GM18519 (cell line): ENCODE data around the gene ZNF213.

Experiments
- ATAC-seq: cut with Tn5 transposase; IDR thresholded peaks from one replicate; pipeline ENCODE4 v1.9.1; 2021; ENCODE audit warnings: mild to moderate bottlenecking, moderate library complexity; ENCODE audit not compliant: unreplicated experiment, low FRiP score

The ZNF213 gene

DNA sequence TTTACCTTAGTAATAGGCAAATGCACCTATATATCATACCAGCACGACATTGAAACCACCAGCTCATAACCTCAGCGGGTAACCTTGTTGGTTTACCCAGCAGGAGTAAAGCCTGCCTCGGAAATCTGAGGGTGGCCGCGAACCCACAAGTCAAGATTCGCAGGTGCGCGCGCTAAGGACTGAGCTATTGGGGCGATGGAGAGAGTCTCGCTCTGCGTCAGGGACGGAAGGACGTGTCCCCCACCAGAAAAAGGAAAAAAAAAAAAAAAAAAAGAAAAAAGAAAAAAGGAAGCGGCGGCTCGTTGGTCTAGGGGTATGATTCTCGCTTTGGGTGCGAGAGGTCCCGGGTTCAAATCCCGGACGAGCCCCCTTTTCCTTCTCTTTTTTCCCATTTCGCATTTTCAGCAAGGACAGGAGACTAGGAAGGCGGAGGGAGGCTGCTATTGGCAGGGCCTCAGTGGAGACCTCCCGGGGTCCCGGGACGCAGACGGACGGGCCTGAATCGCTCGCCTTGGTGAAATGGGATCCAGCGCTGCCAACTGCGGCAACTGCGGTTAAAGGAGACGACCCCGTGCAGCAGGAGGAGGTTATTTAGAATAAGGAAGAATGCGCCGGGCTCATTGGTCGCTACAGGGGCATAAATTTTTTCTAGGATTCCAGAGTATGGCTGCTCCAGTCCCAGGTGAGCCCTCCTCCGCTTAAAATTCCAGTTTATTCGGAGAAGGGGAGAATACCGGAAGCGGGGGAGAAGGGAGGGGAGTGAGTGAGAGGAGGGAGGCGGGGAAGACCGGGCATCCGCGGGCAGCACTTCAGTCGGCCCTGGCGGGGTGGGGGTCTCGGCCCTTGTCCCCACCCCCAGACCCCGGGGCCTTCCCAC, 53.2 kb downstream of the ZNF213 start, which contains the start of gene OR1F1:
TSS of gene OR1F1 (plus strand) at position 407 of the 877 bp plus-strand sequence.
- no peak for ATAC-seq

DNA sequence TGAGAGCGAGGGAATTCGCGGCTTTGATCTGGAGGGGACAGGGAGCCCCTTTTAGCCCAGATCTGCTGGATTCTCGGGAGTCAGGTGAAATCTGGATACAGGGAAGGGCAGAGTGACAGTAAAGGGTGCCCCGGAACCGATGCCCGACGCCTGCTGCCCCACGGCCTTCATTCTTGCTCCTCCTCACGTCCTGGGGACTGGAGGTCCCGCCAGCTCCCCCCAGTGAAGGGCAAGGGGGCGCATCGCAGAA, 53.8 kb downstream of the ZNF213 start:
- ATAC-seq: no peak

DNA sequence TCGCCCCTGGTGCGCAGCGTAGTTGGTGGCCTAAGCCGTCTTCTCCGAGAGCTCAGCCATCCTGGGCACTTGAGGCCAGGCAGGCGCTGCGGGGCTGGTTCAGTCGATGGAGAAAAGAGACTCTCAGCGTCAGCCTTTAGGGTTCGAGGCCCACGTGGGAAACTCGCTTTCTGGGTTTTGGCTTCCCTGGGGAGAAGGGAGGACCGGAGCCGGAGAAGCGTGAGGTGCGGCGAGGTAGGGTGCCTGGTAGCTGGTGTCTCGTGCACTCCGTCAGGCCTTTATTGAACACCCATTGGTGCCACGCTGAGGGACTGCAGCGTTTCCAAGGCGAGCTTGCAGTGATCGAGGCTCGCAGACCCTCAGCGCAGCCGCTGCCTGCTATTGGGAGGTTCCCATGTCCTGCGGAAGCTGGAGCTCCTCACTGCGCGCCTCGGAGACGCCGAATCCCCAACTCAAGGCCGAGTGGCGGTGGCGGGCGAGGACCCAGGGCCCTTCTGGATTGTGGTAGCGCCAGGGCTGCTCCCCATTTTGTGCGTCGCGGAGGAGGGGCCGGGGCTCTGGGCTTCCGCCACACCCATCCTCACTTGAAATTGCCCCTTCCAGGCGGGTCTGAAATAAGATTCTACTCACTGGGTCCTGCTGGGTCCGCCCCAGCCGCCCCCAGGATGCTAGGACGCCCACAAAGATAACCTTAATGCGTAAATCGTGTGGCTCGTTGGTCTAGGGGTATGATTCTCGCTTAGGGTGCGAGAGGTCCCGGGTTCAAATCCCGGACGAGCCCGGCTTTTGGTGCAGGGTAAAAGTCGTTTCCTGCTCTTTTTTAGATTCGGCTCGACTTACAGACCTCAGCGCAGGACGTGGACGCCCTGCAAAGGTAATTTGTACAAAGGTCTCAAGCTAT, 54.3 kb downstream of the ZNF213 start:
- ATAC-seq: no peak

DNA sequence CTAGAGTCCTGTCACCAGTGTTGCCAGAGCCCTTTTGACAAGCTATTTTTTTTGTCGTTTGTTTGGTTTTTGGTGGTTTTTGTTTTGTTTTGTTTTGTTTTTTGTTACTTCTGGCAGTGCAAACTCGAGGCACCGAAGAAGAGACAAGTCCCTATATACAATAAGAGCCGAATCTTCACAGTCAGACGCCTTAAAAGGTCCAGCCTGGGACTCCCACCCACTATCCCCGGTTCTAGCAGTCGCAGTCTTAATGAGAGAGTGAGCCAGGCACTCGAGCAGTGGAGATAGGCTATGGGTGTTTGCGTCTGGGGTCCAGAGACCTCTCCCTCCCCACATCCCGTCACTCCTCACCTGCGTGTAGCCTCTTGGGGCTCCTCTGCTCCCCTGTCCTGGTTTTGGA, 55.0 kb downstream of the ZNF213 start:
- ATAC-seq: no peak

DNA sequence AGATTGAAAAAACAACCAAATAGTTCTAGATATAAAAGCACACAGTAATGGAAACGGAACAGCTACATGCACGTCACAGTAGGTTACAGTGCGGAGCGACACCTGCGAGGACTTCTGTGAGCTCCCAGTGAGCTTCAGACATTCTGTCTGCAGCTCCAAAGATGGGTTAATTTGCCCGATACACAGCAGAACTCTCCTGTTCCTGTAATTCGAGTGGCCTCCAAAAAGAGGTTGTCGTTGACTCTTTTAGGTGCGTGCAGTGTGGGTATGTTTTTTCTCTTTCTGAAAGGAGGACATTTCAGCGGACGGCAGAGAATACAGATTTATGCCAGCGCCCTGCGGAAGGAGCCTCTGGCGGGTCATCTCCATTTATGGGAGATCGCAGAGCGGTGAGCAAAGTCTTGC, 56.1 kb downstream of the ZNF213 start:
- no peak for ATAC-seq
